ENCODE results near the gene MTFMT.
A peak's percentile ranks its signal among the peaks of the same experiment; 100 is the strongest.

GRCh38 chr15:65032801-65033537, 3.5 kb upstream of the MTFMT start:
- TF ChIP-seq ZBTB43 (CRISPR knock-in tag; conservative IDR thresholded peaks at IDR 0.05) (no peak; the same call in 1 of the 2 replicates), ZBTB1 (CRISPR knock-in tag; IDR thresholded peaks at IDR 0.05; ENCODE audit: borderline replicate concordance) (no peak), THAP7 (CRISPR knock-in tag; IDR thresholded peaks at IDR 0.05) (peak; percentile 65; the same call in 1 of the 2 replicates), ESRRA (CRISPR knock-in tag; IDR thresholded peaks at IDR 0.05; ENCODE audit: low read depth) (peak; percentile 22; the same call in 1 of the 2 replicates), THYN1 (CRISPR knock-in tag; IDR thresholded peaks at IDR 0.05; ENCODE audit: borderline replicate concordance, low read depth) (no peak), NR2C2 (CRISPR knock-in tag; IDR thresholded peaks at IDR 0.05; ENCODE audit: borderline replicate concordance) (peak; percentile 27; the same call in 1 of the 2 replicates), HDAC1 (CRISPR knock-in tag; IDR thresholded peaks at IDR 0.05) (peak; percentile 72), PRDM10 (CRISPR knock-in tag; IDR thresholded peaks at IDR 0.05; ENCODE audit: low read depth) (0 out of 2 replicates have a peak, but pooled peaks have one; percentile 36), HNF4A (CRISPR knock-in tag; IDR thresholded peaks at IDR 0.05) (peak; percentile 82), PHF20 (CRISPR knock-in tag; IDR thresholded peaks at IDR 0.05) (no peak), FOSL1 (CRISPR knock-in tag; IDR thresholded peaks at IDR 0.05; ENCODE audit: borderline replicate concordance) (no peak), NFATC3 (CRISPR knock-in tag; IDR thresholded peaks at IDR 0.05) (no peak), MAX (IDR thresholded peaks at IDR 0.05) (peak; percentile 30)
